ENCODE data around the gene CCT4.

GRCh38 chr2:61854564-61855317 lies 33.7 kb downstream of the CCT4 start:
- TF ChIP-seq POLR2A (IDR thresholded peaks at IDR 0.05) (no peak), CTCF (IDR thresholded peaks at IDR 0.05) (peak in 2 of 6 experiments; percentile 24 to 27)

Data from Peyer's patch (tissue), 4 donors.